ENCODE measurements around the gene ELN.
"Not testable (repeated sequence)": the region's sequence is repeated elsewhere in the genome, so short reads cannot be mapped to it uniquely, and the experiment has no call there.

The ELN gene

GRCh38 chr7:74027683-74028320, at the start of gene ELN:
Gene ELN, plus strand, starts transcription at chr7:74028173. Its CDS starts 15 bp downstream, at chr7:74028188.
- DNase-seq = peak; percentile 68

DNA sequence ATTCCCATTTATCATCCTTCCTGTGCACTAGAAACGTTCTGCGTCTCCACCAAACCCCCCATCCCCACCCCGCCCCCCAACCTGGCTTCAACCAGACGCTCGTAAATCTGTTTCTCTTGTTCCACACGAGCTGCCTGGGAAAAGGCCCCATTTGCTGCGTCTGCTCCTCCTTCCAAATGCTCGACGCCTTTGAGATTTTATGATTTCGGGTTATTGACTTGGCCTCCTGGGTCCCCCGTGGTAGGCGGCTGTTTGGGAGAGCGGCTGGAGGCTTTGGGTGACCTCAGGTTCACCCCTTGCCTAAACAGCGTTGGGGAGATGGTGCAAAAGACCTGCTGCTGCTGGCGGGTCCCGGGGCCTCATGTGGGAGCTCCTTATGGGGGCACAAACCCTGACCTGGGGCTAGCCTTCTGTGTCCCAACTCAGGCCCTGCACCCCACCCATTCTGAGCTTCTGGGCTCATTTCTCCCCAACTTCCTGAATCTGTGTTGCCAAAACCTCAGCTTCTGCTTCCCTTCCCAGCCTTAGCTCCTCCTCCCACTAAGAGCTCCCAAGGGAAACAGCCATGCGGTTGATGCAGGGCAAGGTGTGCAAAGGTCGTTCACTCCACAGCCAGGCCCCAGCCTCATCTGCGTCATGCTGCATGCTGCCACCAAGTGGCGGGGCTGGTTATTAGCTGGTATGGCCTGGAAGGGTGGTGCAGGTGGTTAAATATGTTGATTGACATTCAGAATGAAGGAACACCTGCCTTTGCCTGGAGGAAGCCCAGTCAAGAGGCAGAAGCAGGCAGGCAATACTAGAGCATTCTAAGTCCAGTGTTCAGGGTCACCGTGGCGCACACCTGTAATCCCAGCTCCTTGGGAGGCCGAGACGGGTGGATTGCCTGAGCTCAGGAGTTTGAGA, 49.1 kb upstream of the ELN start:
- DNase-seq = no peak

DNA sequence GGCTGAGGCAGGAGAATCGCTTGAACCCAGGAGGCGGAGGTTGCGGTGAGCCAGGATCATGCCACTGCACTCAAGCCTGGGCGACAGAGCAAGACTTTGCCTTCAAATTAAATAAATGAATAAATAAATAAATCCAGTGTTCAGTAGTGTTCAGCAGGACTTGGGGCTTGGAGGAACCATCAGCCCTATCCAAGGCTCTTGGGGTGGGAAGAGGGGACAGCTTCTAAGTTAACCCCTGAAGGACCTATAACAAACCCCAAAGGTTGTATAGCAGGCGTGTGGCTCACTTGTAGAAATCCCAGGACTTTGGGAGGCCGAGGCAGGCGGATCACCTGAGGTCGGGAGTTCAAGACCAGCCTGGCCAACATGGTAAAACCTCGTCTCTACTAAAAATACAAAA, 48.3 kb upstream of the ELN start:
- not testable (repeated sequence) for DNase-seq

GRCh38 chr7:73980206-73980605, 47.8 kb upstream of the ELN start:
- no peak for DNase-seq

DNA sequence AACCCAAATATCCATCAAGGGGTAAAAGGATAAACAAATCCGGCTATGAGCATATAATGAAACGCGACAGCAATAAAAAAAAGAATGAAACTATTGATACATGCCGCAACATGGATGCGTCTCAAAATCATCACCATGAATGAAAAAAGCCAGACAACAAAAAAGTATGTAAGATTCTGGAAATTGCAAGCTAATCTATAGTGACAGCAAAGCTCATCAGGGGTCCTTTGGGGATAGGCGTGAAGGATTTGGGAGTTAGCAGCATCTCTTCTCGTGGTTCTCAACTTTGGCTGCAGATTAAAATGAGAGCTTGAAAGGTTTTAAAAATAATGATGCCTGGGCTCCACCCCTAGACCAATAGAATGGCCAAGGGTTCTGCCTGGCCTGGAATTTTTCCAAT, 46.0 kb upstream of the ELN start:
- DNase-seq = no peak

DNA sequence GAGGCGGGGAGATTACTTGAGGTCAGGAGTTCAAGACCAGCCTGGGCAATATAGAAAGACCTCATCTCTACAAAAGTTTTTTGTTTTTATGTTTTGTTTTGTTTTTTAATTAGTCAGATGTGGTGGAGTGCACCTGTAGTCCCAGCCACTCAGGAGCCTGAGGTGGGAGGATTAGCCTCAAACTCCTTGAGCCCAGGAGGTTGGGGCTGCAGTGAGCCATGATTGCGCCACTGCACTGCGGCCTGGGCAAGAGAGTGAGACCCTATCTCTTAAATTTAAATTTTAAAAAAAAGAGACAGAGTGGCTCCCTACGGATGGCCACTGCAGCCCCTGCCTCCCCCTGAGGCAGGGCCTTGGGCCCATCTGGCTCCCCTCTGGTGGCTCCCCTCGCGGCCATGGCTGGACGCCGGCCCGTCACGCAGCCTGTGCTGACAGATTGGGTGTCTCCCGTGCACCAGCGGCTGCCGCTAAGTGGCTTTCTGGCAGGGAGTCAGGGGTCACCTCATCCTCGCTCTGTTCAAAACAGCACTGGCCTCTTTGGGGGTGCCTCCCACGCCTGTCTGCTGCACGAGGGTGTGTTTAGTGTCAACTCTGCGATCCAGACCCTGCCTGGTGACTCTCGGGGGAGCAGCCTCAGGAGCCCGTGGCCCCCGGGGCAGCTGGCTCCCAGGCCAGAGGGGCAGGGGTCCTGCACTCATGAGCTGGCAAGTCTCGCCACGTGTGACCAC, 44.4 kb upstream of the ELN start:
- no peak for DNase-seq

DNA sequence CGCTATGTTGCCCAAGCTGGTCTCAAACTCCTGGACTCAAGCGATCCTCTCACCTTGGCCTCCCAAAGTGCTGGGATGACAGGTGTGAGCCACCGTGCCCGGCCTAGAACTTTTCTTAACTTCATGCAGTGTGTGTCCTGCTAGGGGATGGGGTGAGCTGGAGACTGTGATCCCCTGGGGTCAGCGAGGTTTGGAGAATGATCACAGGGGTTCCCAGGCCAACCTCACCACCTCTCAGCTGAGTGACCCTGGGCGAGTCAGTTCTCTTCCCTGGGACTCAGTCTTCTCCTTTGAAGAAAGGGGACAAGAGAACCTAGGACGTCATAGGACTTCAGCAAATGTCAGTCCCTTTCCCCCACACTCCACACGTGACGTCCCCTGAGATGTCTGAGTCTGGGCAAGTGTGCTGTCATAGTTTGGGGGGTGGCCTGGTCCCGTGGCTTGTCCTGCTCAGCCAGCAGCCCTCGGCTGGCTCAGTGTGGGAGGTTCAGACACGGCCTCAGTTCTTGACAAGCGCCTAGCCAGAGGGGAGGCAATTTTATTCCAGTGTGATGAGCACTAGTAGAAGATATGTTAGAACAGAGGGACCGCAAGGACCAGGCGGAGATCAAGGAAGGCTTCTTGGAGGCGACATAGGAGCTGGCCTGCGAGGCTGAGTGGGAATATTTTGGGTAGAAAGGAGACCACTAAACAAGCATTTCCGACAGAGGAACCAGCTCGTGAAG, 43.3 kb upstream of the ELN start:
- DNase-seq = no peak

DNA sequence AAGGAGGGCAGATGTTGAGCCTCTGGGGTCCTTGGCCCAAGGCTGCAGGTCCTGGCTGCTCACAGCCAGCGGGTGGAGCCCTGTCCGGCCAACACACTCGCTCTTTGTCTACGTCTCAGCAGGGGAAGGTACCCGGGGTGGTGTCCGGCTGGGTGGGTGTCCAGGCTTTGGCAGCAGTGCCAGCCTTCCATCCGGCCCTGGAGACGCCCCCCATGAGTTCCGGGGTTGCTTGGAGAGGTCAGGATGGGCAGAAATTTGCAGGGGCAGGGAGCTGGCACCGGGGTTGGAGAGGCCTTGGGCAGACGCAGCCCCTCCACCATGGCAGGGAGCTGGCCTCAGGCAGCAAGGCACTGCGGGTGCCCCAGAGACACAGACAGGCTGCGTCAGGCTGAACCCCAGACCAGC, 42.2 kb upstream of the ELN start:
- no peak for DNase-seq

DNA sequence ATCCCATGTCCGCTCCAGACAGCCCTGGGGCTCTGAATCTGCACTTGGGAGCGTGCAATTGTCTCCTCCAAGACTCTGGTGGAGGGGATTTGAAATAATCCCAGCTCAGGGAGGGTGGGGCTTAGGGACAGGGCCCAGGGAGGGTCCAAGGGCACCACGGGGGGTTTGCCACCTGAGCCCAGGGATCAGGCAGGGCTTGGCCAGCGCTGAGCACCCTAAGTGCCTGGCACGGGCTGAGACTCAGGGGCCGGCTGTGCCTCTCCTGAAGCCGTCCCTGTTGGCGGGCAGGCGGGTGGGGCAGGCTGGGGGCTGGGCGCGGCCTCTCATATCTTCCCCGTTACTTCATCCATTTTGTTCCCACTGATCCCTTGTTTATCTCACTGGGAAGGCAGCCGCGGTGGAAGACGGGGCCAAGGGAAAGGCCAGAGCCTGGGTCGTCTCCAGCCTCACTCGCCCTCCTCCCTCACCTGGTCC, 41.8 kb upstream of the ELN start:
- no peak for DNase-seq

GRCh38 chr7:73987298-73987697, 40.7 kb upstream of the ELN start:
- no peak for DNase-seq

GRCh38 chr7:73988197-73988596, 39.8 kb upstream of the ELN start:
- peak; percentile 73 for DNase-seq

DNA sequence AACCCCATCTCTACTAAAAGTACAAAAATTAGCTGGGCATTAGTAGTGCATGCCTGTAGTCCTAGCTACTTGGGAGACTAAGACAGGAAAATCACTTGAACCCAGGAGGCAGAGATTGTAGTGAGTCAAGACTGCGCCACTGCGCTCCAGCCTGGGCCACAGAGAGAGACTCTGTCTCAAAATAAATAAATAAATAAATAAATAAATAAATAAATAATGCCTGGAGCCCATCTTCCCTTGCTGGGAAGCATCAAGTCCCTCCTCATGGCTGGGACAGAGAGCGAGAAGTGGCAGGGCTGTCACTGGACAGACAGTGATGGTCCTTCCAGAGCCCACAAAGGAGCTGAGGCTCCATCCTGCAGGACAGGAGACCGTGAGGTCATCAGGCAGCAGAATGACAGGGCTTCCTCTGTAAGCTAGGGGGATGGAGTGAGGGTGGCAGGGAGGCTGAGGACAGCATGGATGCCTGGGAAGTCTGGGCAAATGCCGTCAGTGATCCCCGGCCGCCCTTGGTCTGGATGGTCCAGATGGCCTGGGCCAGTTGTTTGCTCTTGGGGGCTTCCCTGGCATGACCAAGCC, 36.4 kb upstream of the ELN start:
- DNase-seq = no peak

GRCh38 chr7:73992101-73992562, 35.8 kb upstream of the ELN start:
- no peak for DNase-seq

DNA sequence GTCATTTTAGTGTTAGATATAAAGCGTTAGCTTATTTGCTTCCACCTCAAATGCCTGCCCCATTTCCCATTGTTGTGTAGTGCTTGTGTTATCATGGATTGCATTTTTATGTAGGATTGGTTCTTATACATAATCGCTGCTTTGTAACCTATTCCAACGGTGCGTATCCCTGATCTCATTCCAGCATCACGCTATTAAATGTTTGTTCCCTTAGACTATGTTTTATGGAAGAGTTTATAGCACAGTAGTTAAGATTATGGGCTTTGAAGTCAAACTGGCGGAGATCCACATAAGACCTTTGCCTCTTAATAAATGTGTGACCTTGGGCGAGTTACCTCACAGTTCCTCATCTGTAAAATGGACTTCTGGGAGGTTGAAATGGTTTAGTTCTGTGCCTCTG, 34.0 kb upstream of the ELN start:
- no peak for DNase-seq

GRCh38 chr7:73994761-73995160, 33.2 kb upstream of the ELN start:
- DNase-seq = no peak

DNA sequence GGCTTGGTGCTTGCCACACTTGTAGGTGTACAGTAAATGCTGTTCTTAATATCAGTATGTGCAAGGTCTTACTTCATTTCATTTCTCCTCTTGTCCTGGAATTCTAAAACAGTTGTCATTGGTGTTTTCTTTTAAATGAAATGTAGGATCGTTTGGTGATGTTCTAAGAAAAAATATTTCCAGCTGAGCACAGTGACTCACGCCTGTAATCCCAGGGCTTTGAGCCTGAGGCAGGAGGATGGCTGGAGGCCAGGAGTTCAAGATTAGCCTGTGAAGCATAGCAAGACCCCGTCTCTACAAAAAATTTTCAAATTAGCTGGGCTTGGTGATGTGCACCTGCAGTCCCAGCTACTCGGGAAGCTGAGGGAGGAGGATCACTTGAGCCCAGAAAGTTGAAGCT, 32.6 kb upstream of the ELN start:
- no peak for DNase-seq

DNA sequence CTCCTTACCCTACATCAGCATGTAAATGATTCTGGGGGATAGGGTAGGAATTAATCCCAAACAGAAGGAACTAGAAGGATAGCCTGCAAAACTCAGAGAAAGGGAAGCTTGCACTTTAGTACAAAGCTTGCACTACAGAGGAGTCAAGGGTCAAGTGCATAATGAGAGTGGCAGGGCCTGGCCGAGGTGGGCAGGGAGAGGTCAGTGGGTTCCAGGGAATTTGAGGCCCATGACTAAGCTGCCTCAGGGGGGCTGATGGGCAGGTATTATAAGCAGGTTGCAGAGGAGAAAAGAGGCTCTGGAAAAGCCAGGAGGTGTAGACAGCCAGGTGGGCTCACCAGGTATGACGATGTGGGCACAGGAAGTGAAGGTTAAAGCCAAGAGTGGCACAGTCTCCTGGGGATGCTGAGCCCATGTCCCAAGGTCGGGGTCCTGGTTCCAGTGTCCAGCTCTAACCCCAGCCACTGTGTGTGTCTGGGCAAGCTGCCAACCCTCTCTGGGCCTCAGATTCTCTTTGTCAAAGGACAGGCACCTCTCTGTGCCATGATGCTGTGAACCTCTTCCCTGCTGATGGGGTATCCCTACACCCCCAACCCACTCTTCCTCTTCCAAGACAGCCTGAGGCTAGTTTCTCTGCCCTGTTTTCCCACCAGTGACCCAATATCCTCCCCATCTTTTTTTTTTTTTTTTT, 32.0 kb upstream of the ELN start:
- no peak for DNase-seq

DNA sequence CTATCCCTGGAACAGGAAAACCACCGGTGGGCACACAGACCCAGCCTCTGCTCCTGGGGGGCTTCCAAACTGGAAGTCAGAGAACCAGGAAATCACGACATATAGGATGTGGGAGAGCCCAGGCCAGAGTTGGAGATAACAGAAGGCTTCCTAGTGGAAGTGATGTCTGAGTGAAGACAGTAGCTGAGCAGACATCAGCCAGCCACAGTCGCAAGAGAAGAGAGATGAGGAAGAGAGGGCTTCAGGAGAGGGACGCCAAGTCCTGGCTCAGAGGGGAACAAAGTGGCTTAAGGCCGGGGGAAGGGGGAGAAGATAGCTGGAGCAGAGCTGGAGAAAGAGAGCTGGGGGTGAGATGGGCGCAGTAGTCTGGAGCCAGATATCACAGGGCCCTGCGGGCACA, 30.9 kb upstream of the ELN start:
- no peak for DNase-seq

GRCh38 chr7:73999664-74000435, 28.1 kb upstream of the ELN start:
- no peak for DNase-seq

GRCh38 chr7:74000489-74001149, 27.4 kb upstream of the ELN start:
- DNase-seq = no peak

GRCh38 chr7:74001150-74001494, 26.9 kb upstream of the ELN start:
- no peak for DNase-seq
